ENCODE results near the gene RASEF. TPM values are rescaled to one million over a fixed set of nuclear protein-coding genes. Genes with fewer than 3 reads are reported as not detected.
"Not testable (repeated sequence)": the region's sequence is repeated elsewhere in the genome, so short reads cannot be mapped to it uniquely, and the experiment has no call there.

Gene RASEF
- total RNA-seq, 4 donors from 2014 or later, result 9.9 to 73.6 (median 29.4) TPM

DNA sequence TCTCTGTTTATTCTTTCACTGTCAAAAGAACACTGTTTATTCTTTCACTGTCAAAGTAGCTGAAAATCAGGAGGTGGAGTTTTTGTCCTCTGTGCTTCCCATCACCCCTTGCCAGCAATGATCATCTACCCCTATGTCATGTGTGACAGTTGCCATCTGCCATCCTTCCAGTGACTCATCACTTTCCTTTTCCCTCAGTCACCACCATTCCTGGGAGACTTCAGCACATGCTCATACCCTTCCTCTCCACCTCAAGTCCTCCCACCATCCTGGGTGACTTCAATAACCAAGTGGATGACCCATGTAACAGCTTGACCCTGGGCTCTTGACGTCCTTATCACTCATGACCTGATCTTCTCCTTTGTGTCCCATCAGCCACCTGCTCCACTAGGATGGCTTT, 43.3 kb upstream of the RASEF start:
- Histone ChIP-seq H3K36me3 (no peaks in the 10 kb centered on the region), H3K4me1 (no peaks in the 10 kb centered on the region), H3K27me3 (no peaks in the 10 kb centered on the region), H3K4me3 (no peak overlapping the region), H3K9me3 (no peaks in the 10 kb centered on the region), H3K27ac (no peak overlapping the region)
- DNase-seq, result no peak
- TF ChIP-seq POLR2A (IDR thresholded peaks at IDR 0.05), result no peak
- TF ChIP-seq, protein P1, sequence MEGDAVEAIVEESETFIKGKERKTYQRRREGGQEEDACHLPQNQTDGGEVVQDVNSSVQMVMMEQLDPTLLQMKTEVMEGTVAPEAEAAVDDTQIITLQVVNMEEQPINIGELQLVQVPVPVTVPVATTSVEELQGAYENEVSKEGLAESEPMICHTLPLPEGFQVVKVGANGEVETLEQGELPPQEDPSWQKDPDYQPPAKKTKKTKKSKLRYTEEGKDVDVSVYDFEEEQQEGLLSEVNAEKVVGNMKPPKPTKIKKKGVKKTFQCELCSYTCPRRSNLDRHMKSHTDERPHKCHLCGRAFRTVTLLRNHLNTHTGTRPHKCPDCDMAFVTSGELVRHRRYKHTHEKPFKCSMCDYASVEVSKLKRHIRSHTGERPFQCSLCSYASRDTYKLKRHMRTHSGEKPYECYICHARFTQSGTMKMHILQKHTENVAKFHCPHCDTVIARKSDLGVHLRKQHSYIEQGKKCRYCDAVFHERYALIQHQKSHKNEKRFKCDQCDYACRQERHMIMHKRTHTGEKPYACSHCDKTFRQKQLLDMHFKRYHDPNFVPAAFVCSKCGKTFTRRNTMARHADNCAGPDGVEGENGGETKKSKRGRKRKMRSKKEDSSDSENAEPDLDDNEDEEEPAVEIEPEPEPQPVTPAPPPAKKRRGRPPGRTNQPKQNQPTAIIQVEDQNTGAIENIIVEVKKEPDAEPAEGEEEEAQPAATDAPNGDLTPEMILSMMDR (IDR thresholded peaks at IDR 0.05), result no peak

DNA sequence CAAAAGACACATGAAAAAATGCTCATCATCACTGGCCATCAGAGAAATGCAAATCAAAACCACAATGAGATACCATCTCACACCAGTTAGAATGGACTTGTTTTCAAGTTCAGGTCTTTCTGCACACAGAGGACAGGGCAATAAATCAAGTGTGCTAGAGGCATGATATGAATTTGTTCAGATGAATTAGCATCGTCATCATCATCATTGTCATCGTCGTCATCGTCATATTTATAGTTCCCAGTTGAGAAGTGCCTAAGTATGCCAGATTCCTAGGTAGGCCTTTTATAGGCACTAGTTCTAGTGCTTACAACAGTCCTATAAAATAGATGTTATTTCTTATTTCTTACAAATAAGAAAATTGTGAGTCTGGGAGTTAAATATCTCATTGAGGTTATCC, 34.7 kb upstream of the RASEF start:
- no peak overlapping the region for H3K27ac ChIP-seq
- H3K9me3 ChIP-seq, result no peaks in the 10 kb centered on the region
- TF ChIP-seq POLR2A (IDR thresholded peaks at IDR 0.05), result no peak
- TF ChIP-seq, protein P1 (IDR thresholded peaks at IDR 0.05), result no peak
- DNase-seq, result no peak
- H3K27me3 ChIP-seq, result no peaks in the 10 kb centered on the region
- H3K4me1 ChIP-seq, result no peaks in the 10 kb centered on the region
- no peaks in the 10 kb centered on the region for H3K36me3 ChIP-seq
- no peak overlapping the region for H3K4me3 ChIP-seq

DNA sequence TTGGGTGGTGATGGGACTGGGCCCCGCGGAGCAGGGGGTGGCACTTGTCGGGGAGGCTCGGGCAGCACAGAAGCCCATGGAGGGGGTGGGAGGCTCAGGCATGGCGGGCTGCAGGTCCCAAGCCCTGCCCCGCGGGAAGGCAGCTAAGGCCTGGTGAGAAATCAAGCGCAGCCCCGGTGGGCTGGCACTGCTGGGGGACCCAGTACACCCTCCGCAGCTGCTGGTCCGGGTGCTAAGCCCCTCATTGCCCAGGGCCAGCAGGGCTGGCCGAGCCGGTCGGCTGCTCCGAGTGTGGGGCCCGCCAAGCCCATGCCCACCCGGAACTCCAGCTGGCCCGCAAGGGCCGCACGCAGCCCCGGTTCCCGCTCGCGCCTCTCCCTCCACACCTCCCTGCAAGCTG, 30.4 kb upstream of the RASEF start:
- H3K36me3 ChIP-seq, DNase-seq, H3K4me3 ChIP-seq, H3K4me1 ChIP-seq, H3K27ac ChIP-seq, H3K9me3 ChIP-seq, H3K27me3 ChIP-seq: not testable (repeated sequence)

DNA sequence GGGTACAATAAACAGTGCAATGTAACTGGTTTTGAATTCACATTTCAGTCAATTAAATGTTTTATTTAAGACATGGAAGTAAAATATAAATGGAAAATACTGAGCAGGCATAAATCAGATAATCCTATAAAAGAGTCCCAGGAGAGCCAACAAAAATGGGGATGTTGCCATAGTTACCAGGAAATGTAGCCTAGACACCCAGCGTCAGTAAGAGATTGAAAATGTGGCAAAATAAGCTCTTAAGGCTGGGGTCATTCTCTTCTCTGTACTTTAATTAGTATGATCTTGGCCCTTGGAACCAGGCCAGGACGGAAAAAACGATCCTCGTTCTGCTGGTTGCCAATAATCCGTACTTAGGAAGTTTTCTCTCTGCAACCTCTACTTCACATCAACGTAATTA, 18.9 kb upstream of the RASEF start:
- TF ChIP-seq, protein P1 (IDR thresholded peaks at IDR 0.05), result no peak
- no peak for TF ChIP-seq POLR2A (IDR thresholded peaks at IDR 0.05)
- H3K36me3 ChIP-seq, result no peaks in the 10 kb centered on the region
- no peak overlapping the region for H3K27ac ChIP-seq
- no peaks in the 10 kb centered on the region for H3K27me3 ChIP-seq
- H3K4me3 ChIP-seq, result no peak overlapping the region
- H3K9me3 ChIP-seq, result no peaks in the 10 kb centered on the region
- DNase-seq, result no peak
- H3K4me1 ChIP-seq, result no peaks in the 10 kb centered on the region

DNA sequence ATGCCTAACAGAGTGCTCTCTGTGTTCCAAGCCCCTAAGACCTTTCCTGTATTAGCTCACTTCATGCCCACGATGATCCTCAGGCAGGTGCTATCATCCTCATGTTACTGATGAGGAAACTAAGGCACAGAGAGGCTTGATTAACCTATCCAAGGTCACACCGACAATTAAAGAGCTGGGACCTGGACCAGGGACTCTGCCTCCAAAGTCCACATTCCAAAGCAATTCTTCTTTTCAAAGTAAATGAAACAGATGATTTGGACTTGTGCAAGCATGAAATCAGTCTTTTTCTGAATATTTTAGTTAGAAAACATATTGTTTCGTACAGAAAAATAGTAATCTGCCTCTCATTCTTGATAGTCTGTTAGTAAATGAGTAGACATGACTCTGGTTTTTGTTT, 18.1 kb upstream of the RASEF start:
- Histone ChIP-seq H3K27ac (no peak overlapping the region), H3K4me1 (no peaks in the 10 kb centered on the region), H3K4me3 (no peak overlapping the region), H3K9me3 (no peaks in the 10 kb centered on the region), H3K27me3 (no peaks in the 10 kb centered on the region), H3K36me3 (no peaks in the 10 kb centered on the region)
- no peak for DNase-seq
- TF ChIP-seq POLR2A (IDR thresholded peaks at IDR 0.05), result no peak
- TF ChIP-seq, protein P1 (IDR thresholded peaks at IDR 0.05), result no peak

DNA sequence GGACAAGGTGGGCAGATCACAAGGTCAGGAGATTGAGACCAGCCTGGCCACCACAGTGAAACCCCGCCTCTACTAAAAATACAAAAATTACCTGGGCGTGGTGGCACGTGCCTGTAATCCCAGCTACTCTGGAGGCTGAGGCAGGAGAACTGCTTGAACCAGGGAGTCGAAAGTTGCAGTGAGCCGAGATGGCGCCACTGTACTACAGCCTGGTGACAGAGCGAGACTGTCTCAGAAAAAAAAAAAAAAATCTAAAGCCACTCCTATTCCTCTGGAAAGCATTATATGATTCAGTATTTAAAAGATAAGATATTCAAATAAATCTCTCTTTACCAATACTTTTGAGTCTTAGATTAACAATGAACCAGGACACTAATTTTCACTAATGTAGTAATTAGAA, 13.0 kb upstream of the RASEF start:
- not testable (repeated sequence) for H3K9me3 ChIP-seq, H3K27ac ChIP-seq, H3K27me3 ChIP-seq, H3K4me1 ChIP-seq, DNase-seq, H3K4me3 ChIP-seq, H3K36me3 ChIP-seq

DNA sequence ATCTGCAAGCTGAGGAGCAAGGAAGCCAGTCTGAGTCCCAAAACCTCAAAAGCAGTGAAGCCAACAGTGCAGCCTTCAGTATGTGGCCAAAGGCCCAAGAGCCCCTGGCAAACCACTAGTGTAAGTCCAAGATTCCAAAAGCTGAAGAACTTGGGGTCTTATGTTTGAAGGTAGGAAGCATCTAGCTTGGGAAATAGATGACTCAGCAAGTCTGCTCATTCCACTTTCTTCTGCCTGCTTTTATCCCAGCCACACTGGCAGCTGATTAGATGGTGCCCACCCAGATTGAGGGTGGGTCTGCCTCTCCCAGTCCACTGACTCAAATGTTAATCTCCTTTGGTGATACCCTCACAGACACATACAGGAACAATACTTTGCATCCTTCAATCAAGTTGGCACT, 9.6 kb upstream of the RASEF start:
- H3K27me3 ChIP-seq, H3K36me3 ChIP-seq, DNase-seq, H3K9me3 ChIP-seq, H3K27ac ChIP-seq, H3K4me1 ChIP-seq, H3K4me3 ChIP-seq: not testable (repeated sequence)

Data from Peyer's patch (tissue), 4 donors.